HCT116 (cell line): ENCODE measurements around the gene DNAJB1. TPM values are rescaled to one million over a fixed set of nuclear protein-coding genes. Genes with fewer than 3 reads are reported as not detected.

Experiments
- ATAC-seq: fragments of 200-7000 bp; cut with Tn5 transposase; 2 replicates; pipeline ENCODE4 v1.9.1; 2020; ENCODE audit warnings: mild to moderate bottlenecking, moderate library complexity
- BruUV-seq: library from RNA; stranded (reverse); fragments of 400-500 nt; replicated peaks from 2 replicates; lab custom pipeline; 2021; lab: Mats Ljungman, UMichigan
- CTCF ChIA-PET: fragments of 300-600 bp; sonication (Branson Sonifier 250); formaldehyde crosslinking; loops from one replicate; lab custom pipeline; 2021; ENCODE audit warnings: antibody characterized with exemption; lab: Charles Lee
- POLR2A ChIA-PET: fragments of 300-600, 350-600 bp; sonication (Branson Sonifier 250); formaldehyde crosslinking; loops from one replicate; lab custom pipeline; 2021; ENCODE audit warnings: antibody characterized with exemption; lab: Charles Lee
- RAD21 ChIA-PET, 2 experiments: fragments of 300-600 bp; sonication (Branson Sonifier 250); formaldehyde crosslinking; loops; one replicate each; lab custom pipeline; 2023; ENCODE audit warnings: low total read pairs in 2 of 2; ENCODE audit not compliant: uncharacterized antibody in 2 of 2, unreplicated experiment in 2 of 2, low non-redundant PET in 1 of 2; lab: Charles Lee
- DNase-seq: peaks from one replicate; pipeline ENCODE4 v3.0.0-alpha.2; 2010; ENCODE audit warnings: low read depth, low spot score
- H2AFZ ChIP-seq: fragments of 200-600 bp; shearing (Covaris generic), sonication (generic); 2 replicates; pipeline ENCODE4 v1.6.1; 2017; ENCODE audit warnings: low read depth, mixed run types, mixed read lengths, antibody characterized with exemption, low read length; ENCODE audit not compliant: poor library complexity, severe bottlenecking
- H3K27ac ChIP-seq: 2 replicates; pipeline ENCODE4 v1.5.1; 2012; ENCODE audit warnings: low read depth, low read length
- H3K27me3 ChIP-seq: fragments of 200-600 bp; sonication (generic); 2 replicates; pipeline ENCODE4 v1.6.1; 2016; ENCODE audit warnings: mixed run types, low read length, mixed read lengths; ENCODE audit not compliant: insufficient read depth
- H3K36me3 ChIP-seq, 2 experiments: fragments of 200-500 bp in 1 of 2; fragments of 200-600 bp in 1 of 2; sonication (Bioruptor generic) in 1 of 2; sonication (generic) in 1 of 2; 2 replicates each; pipeline versions ENCODE4 v1.5.1 to v1.6.1; 2014 to 2016; ENCODE audit warnings: low read length in 2 of 2, inconsistent platforms in 1 of 2, mixed read lengths in 1 of 2, mixed run types in 1 of 2; ENCODE audit not compliant: insufficient read depth in 2 of 2, control insufficient read depth in 1 of 2
- H3K4me1 ChIP-seq, 2 experiments: fragments of 200-600 bp in 1 of 2; sonication (generic) in 1 of 2; 2 replicates each; pipeline versions ENCODE4 v1.5.1 to v1.6.1; 2012 to 2017; ENCODE audit warnings: low read length in 2 of 2, inconsistent platforms in 1 of 2, mild to moderate bottlenecking in 1 of 2, mixed read lengths in 1 of 2, mixed run types in 1 of 2, moderate library complexity in 1 of 2; ENCODE audit not compliant: insufficient read depth in 2 of 2, control insufficient read depth in 1 of 2
- H3K4me2 ChIP-seq: fragments of 200-600 bp; sonication (generic); 2 replicates; pipeline ENCODE4 v1.6.1; 2017; ENCODE audit warnings: mixed run types, low read length, mixed read lengths
- H3K4me3 ChIP-seq, 2 experiments: fragments of 200-600 bp in 1 of 2; sonication (generic) in 1 of 2; replicated peaks in 1 of 2; 2 replicates each; pipeline ENCODE4 v1.5.1; 2011 to 2016; ENCODE audit warnings: low read length in 2 of 2, control low read depth in 1 of 2, low read depth in 1 of 2, mild to moderate bottlenecking in 1 of 2, mixed read lengths in 1 of 2, mixed run types in 1 of 2
- H3K79me2 ChIP-seq: fragments of 200-600 bp; sonication (generic); 2 replicates; pipeline ENCODE4 v1.6.1; 2017; ENCODE audit warnings: mild to moderate bottlenecking, mixed run types, low read length, moderate library complexity, mixed read lengths; ENCODE audit not compliant: insufficient read depth
- H3K9ac ChIP-seq: fragments of 200-600 bp; sonication (generic); 2 replicates; pipeline ENCODE4 v1.6.1; 2016; ENCODE audit warnings: low read length, mixed read lengths
- H3K9me2 ChIP-seq: fragments of 200-600 bp; sonication (generic), shearing (Covaris generic); 2 replicates; pipeline ENCODE4 v1.6.1; 2017; ENCODE audit warnings: mixed run types, mild to moderate bottlenecking, moderate library complexity; ENCODE audit not compliant: insufficient read depth
- H3K9me3 ChIP-seq, 2 experiments: fragments of 200-500 bp in 1 of 2; fragments of 200-600 bp in 1 of 2; sonication (Bioruptor generic) in 1 of 2; sonication (generic) in 1 of 2; 2 replicates each; pipeline ENCODE4 v1.6.1; 2014 to 2017; ENCODE audit warnings: low read length in 2 of 2, mixed read lengths in 2 of 2, inconsistent platforms in 1 of 2, low read depth in 1 of 2, mild to moderate bottlenecking in 1 of 2, mixed run types in 1 of 2, moderate library complexity in 1 of 2; ENCODE audit not compliant: control insufficient read depth in 1 of 2, insufficient read depth in 1 of 2
- H4K20me1 ChIP-seq: fragments of 200-600 bp; sonication (generic), shearing (Covaris generic); 2 replicates; pipeline ENCODE4 v1.6.1; 2017; ENCODE audit warnings: mixed run types, mild to moderate bottlenecking, moderate library complexity; ENCODE audit not compliant: insufficient read depth
- CBX3 ChIP-seq: IDR thresholded peaks from 2 replicates; pipeline ENCODE4 v1.6.1; 2012; ENCODE audit warnings: low read depth
- CEBPB ChIP-seq: IDR thresholded peaks from 2 replicates; pipeline ENCODE4 v1.6.1; 2012; ENCODE audit warnings: low read depth
- CTCF ChIP-seq, 3 experiments: fragments of 200-600 bp in 1 of 3; sonication (generic) in 1 of 3; IDR thresholded peaks in 2 of 3; conservative IDR thresholded peaks in 1 of 3; 2 replicates each; pipeline ENCODE4 v1.5.1; 2012 to 2017; ENCODE audit warnings: low read depth in 2 of 3, low read length in 2 of 3, antibody characterized with exemption in 1 of 3, borderline replicate concordance in 1 of 3, control low read depth in 1 of 3, mild to moderate bottlenecking in 1 of 3, mixed read lengths in 1 of 3, mixed run types in 1 of 3, moderate library complexity in 1 of 3; ENCODE audit not compliant: insufficient read depth in 1 of 3
- EGR1 ChIP-seq: IDR thresholded peaks from 2 replicates; pipeline ENCODE4 v1.6.1; 2012; ENCODE audit warnings: low read depth
- ELF1 ChIP-seq: IDR thresholded peaks from 2 replicates; pipeline ENCODE4 v1.6.1; 2012; ENCODE audit warnings: low read depth, borderline replicate concordance
- EZH2 ChIP-seq: fragments of 200-600 bp; sonication (generic); IDR thresholded peaks from 2 replicates; pipeline ENCODE4 v1.6.1; 2017; ENCODE audit warnings: antibody characterized with exemption, mixed run types
- EZH2phosphoT487 ChIP-seq: fragments of 200-600 bp; IDR thresholded peaks from 2 replicates; pipeline ENCODE4 v1.6.1; 2018; ENCODE audit warnings: antibody characterized with exemption, borderline replicate concordance
- MAX ChIP-seq: IDR thresholded peaks from 2 replicates; pipeline ENCODE4 v1.6.1; 2012
- RAD21 ChIP-seq: IDR thresholded peaks from 2 replicates; pipeline ENCODE4 v1.6.1; 2012; ENCODE audit warnings: low read depth, mild to moderate bottlenecking
- REST ChIP-seq: IDR thresholded peaks from 2 replicates; pipeline ENCODE4 v1.6.1; 2012; ENCODE audit warnings: low read depth
- SP1 ChIP-seq: IDR thresholded peaks from 2 replicates; pipeline ENCODE4 v1.6.1; 2012; ENCODE audit warnings: low read depth
- TCF7L2 ChIP-seq: IDR thresholded peaks from 2 replicates; pipeline ENCODE4 v1.7.0; 2011; ENCODE audit warnings: borderline replicate concordance, inconsistent platforms; ENCODE audit not compliant: insufficient read depth, insufficient read length; ENCODE audit errors: extremely low read depth
- ZNF274 ChIP-seq: fragments of 200-500 bp; sonication (Bioruptor generic); IDR thresholded peaks from 2 replicates; pipeline ENCODE4 v1.6.1; 2014; ENCODE audit warnings: mild to moderate bottlenecking, low read depth, low read length, inconsistent platforms
- intact Hi-C: fragments of 100-400 bp; cut with micrococcal nuclease; formaldehyde crosslinking; loops from 2 replicates; pipeline ENCODE4 v1.10.0; 2022
- total RNA-seq: library from RNA; stranded (reverse); gene quantifications from one replicate; pipeline ENCODE4 v1.2.1, GENCODE V29; 2021; ENCODE audit not compliant: unreplicated experiment

The DNAJB1 gene
- total RNA-seq, 1 experiment from 2014 or later, result 175 TPM

DNA sequence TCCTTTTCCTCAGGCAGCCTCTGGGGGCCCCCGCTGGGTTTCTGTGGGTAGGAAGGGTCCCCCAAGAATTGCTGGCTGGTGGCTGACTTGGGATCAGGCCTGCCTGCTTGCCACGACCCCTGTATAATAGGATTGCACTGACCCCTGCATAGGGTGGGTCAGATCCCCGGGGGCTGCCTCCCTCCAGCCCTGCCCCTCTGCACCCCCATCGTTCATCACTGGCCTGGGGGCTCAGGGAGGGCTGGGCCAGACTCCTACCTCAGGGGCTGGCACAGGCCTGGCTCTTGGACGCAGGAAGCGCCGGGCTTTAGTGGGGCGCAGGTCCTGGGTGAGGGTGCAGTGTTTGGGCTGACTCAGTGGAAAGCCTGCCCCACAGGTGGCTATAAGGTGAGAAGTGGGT, 43.1 kb upstream of the DNAJB1 start:
- POLR2A ChIA-PET, result no interaction called here
- CTCF ChIA-PET, result no interaction called here
- peaks cover 13 to 25% of the 10 kb centered on the region in 2 experiments for H3K4me1 ChIP-seq

GRCh38 chr19:14560776-14561108, 42.5 kb upstream of the DNAJB1 start:
- H3K79me2 ChIP-seq, result peaks cover 71% of the 10 kb centered on the region
- H3K9ac ChIP-seq, result no peak overlapping the region
- H3K4me3 ChIP-seq, result no peak overlapping the region
- no peak overlapping the region; the same call in 1 of the 2 replicates for H3K27ac ChIP-seq
- no peaks in the 10 kb centered on the region for H3K27me3 ChIP-seq
- no TSS peak for BruUV-seq
- H3K9me2 ChIP-seq, result no peaks in the 10 kb centered on the region
- H3K4me2 ChIP-seq, result no peak overlapping the region
- H4K20me1 ChIP-seq, result no peaks in the 10 kb centered on the region
- RAD21 ChIA-PET, result no interaction called here
- no peaks in the 10 kb centered on the region for H3K9me3 ChIP-seq
- no peak for ATAC-seq
- no peak for DNase-seq
- H2AFZ ChIP-seq, result no peak overlapping the region
- H3K36me3 ChIP-seq, result peaks cover 0 to 4% of the 10 kb centered on the region in 2 experiments; a peak in 2 of 4 replicates
- intact Hi-C loops, result no loop called here
- POLR2A ChIA-PET, result no interaction called here
- CTCF ChIA-PET, result no interaction called here
- peaks cover 16 to 30% of the 10 kb centered on the region in 2 experiments for H3K4me1 ChIP-seq
- TF ChIP-seq CEBPB (no peak), EZH2 (no peak), EGR1 (no peak), SP1 (no peak), REST (no peak), CBX3 (no peak), CTCF (IDR thresholded peaks at IDR 0.05 in 2 of 3, conservative IDR thresholded peaks at IDR 0.05 in 1 of 3; ENCODE audit: borderline replicate concordance in 1 of 3, insufficient read depth in 1 of 3, low read depth in 2 of 3, low read length in 2 of 3) (no peak), ELF1 (no peak), ZNF274 (no peak), RAD21 (no peak), TCF7L2 (no peak), MAX (no peak)

More for the DNA sequence above, 43.1 kb upstream of the DNAJB1 start:
- peaks cover 0 to 4% of the 10 kb centered on the region in 2 experiments; a peak in 2 of 4 replicates for H3K36me3 ChIP-seq
- no peak overlapping the region for H2AFZ ChIP-seq
- H3K79me2 ChIP-seq, result peaks cover 66% of the 10 kb centered on the region
- no peak overlapping the region for H3K4me3 ChIP-seq
- no peaks in the 10 kb centered on the region for H3K27me3 ChIP-seq
- H3K27ac ChIP-seq, result no peak overlapping the region
- no TSS peak for BruUV-seq
- H4K20me1 ChIP-seq, result no peaks in the 10 kb centered on the region
- ATAC-seq (no peak), DNase-seq (no peak)
- H3K9me3 ChIP-seq, result no peaks in the 10 kb centered on the region
- H3K9me2 ChIP-seq, result no peaks in the 10 kb centered on the region
- intact Hi-C loops, result no loop called here
- H3K4me2 ChIP-seq, result no peak overlapping the region
- H3K9ac ChIP-seq, result no peak overlapping the region
- RAD21 ChIA-PET, result no interaction called here
- TF ChIP-seq EZH2phosphoT487 (no peak), ELF1 (no peak)
